Activated T-helper 9 cell treated with anti-CD3 and anti-CD28 coated beads, Interleukin-2, amount 50 U/mL, for 16 hours (primary cell): ENCODE results near the gene TCF19.
"Not testable (repeated sequence)": the region's sequence is repeated elsewhere in the genome, so short reads cannot be mapped to it uniquely, and the experiment has no call there.

Source experiments
- DNase-seq: peaks from one replicate; pipeline ENCODE4 v3.0.0-alpha.2; 2020; ENCODE audit warnings: low read depth

The TCF19 gene

GRCh38 chr6:31183287-31183686 is 24.9 kb downstream of the TCF19 start:
- not testable (repeated sequence) for DNase-seq

GRCh38 chr6:31183859-31184258 is 25.5 kb downstream of the TCF19 start:
- not testable (repeated sequence) for DNase-seq

- DNase-seq: not testable (repeated sequence)
Observed at GRCh38 chr6:31185695-31186051, 27.3 kb downstream of the TCF19 start.

- DNase-seq: no peak
Observed at GRCh38 chr6:31186052-31186734, 27.8 kb downstream of the TCF19 start.

- DNase-seq: no peak
Observed at GRCh38 chr6:31187780-31188194, 29.4 kb downstream of the TCF19 start.

- DNase-seq: not testable (repeated sequence)
Observed at GRCh38 chr6:31189223-31189622, 30.8 kb downstream of the TCF19 start.

GRCh38 chr6:31190488-31190887 is 32.1 kb downstream of the TCF19 start:
- DNase-seq: no peak

GRCh38 chr6:31192431-31193105 is 34.2 kb downstream of the TCF19 start:
- DNase-seq: not testable (repeated sequence)

GRCh38 chr6:31193206-31193605 is 34.8 kb downstream of the TCF19 start:
- no peak for DNase-seq

GRCh38 chr6:31194061-31194834 is 35.9 kb downstream of the TCF19 start:
- DNase-seq: no peak

- not testable (repeated sequence) for DNase-seq
Observed at GRCh38 chr6:31195308-31195979, 37.1 kb downstream of the TCF19 start.

- DNase-seq: not testable (repeated sequence)
Observed at GRCh38 chr6:31196251-31197022, 38.0 kb downstream of the TCF19 start.

GRCh38 chr6:31197559-31198305 is 39.3 kb downstream of the TCF19 start:
- DNase-seq: peak; percentile 87

- DNase-seq: not testable (repeated sequence)
Observed at GRCh38 chr6:31199105-31199452, 40.7 kb downstream of the TCF19 start.

GRCh38 chr6:31202259-31203166 is 44.1 kb downstream of the TCF19 start:
- no peak for DNase-seq

- peak; percentile 56 for DNase-seq
Observed at GRCh38 chr6:31203345-31203979, 45.1 kb downstream of the TCF19 start.

GRCh38 chr6:31204751-31205145 is 46.4 kb downstream of the TCF19 start:
- DNase-seq: no peak

- DNase-seq: no peak
Observed at GRCh38 chr6:31205638-31206037, 47.2 kb downstream of the TCF19 start.

- no peak for DNase-seq
Observed at GRCh38 chr6:31208506-31208905, 50.1 kb downstream of the TCF19 start.
